RWPE1 (cell line): ENCODE data around the gene PLVAP.
A peak's percentile ranks its signal among the peaks of the same experiment; 100 is the strongest.

Experiments used
- CTCF ChIA-PET: fragments of 350-600 bp; sonication (Branson Sonifier 250); formaldehyde crosslinking; extraction: SDS; loops from one replicate; lab custom pipeline; 2021; lab: Yijun Ruan, JAX
- POLR2A ChIA-PET: fragments of 400-600 bp; formaldehyde crosslinking; extraction: SDS; loops from one replicate; lab custom pipeline; 2020; ENCODE audit warnings: antibody characterized with exemption; ENCODE audit not compliant: low non-redundant PET; lab: Yijun Ruan, JAX
- DNase-seq: peaks from one replicate; pipeline ENCODE4 v3.0.0; 2012; ENCODE audit warnings: low spot score
- H3K27ac ChIP-seq: fragments of 450-650 bp; 2 replicates; pipeline ENCODE4 v1.5.1; 2017
- CTCF ChIP-seq: fragments of 450-650 bp; conservative IDR thresholded peaks from 2 replicates; pipeline ENCODE4 v1.5.1; 2017; ENCODE audit warnings: low read depth, mild to moderate bottlenecking

PLVAP gene

GRCh38 chr19:17419621-17420474 is 42.7 kb upstream of the PLVAP start, which contains the start of gene MVB12A:
Gene MVB12A (plus strand): TSS chr19:17420047. CDS start chr19:17420136, 89 bp downstream.
- peak within 1 kb of the TSS; percentile 87 for H3K27ac ChIP-seq
- peak; percentile 98 for DNase-seq
- POLR2A ChIA-PET, result interaction anchor here (0.5 to 0.7 kb wide), 8 partner anchors 13 to 742 kb away, joined by 3 to 13 read pairs (median 4); partner anchors contain the start of gene BST2
- TF ChIP-seq CTCF, result no peak
- CTCF ChIA-PET, result interaction anchor here (0.6 to 1.2 kb wide), 5 partner anchors 9 to 211 kb away, joined by 3 to 5 read pairs (median 3); no protein-coding TSS in a partner anchor

- H3K27ac ChIP-seq, result peak overlapping the region; percentile 87
- DNase-seq, result no peak
- no peak for TF ChIP-seq CTCF
- POLR2A ChIA-PET, result interaction anchor here (0.5 to 0.7 kb wide), 7 partner anchors 14 to 741 kb away, joined by 3 to 13 read pairs (median 4); partner anchors contain the start of gene BST2
- CTCF ChIA-PET, result interaction anchor here (0.5 to 1.2 kb wide), 5 partner anchors 10 to 91 kb away, joined by 3 to 5 read pairs (median 3); no protein-coding TSS in a partner anchor
Measured at GRCh38 chr19:17419154-17419620, 42.0 kb upstream of the PLVAP start.

GRCh38 chr19:17418710-17419109 is 41.6 kb upstream of the PLVAP start:
- ChIA-PET CTCF (interaction anchor here (0.5 to 0.6 kb wide), 2 partner anchors 48 to 92 kb away, joined by 3 read pairs; no protein-coding TSS in a partner anchor), POLR2A (no interaction called here)
- no peak for TF ChIP-seq CTCF
- no peak for DNase-seq
- H3K27ac ChIP-seq, result no peak overlapping the region

GRCh38 chr19:17415121-17415520 is 38.0 kb upstream of the PLVAP start:
- H3K27ac ChIP-seq, result no peak overlapping the region
- CTCF ChIA-PET, result no interaction called here
- POLR2A ChIA-PET, result no interaction called here
- no peak for TF ChIP-seq CTCF
- DNase-seq, result no peak

GRCh38 chr19:17414097-17414496 is 37.0 kb upstream of the PLVAP start:
- no peak for TF ChIP-seq CTCF
- no peak for DNase-seq
- CTCF ChIA-PET, result interaction anchor here (0.7 kb wide), 1 partner anchor 88 kb away, joined by 6 read pairs; no protein-coding TSS in a partner anchor
- POLR2A ChIA-PET, result no interaction called here
- no peak overlapping the region for H3K27ac ChIP-seq

GRCh38 chr19:17411801-17412200 is 34.7 kb upstream of the PLVAP start:
- no peak for DNase-seq
- H3K27ac ChIP-seq, result no peak overlapping the region
- ChIA-PET POLR2A (no interaction called here), CTCF (interaction anchor here (0.6 kb wide), 1 partner anchor 177 kb away, joined by 3 read pairs; no protein-coding TSS in a partner anchor)
- TF ChIP-seq CTCF, result no peak
